GM21786 (cell line): Measurements from ENCODE around the gene ASAP3.

Experiments used
- ATAC-seq: cut with Tn5 transposase; IDR thresholded peaks from one replicate; pipeline ENCODE4 v1.9.1; 2021; ENCODE audit not compliant: unreplicated experiment

Gene ASAP3

DNA sequence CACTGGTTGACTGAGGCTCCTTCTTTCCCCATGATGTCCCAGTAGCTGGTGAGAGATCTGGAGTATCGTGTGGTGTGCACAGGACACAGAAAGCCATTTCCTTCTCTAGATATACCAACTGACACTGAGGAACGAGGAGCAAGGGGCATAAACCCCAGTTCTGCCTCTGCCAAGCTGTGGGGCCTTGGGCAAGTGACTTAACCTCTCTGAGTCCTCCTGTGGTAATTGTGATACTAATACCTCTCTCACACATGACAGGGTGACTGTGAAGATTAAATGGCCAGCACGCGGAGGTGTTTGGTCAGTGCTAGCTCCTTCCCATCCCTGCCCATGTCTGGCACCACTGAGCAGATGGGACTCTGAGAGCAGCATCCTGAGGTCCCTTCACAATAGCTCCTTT, 33.1 kb downstream of the ASAP3 start:
- ATAC-seq, result no peak

- ATAC-seq, result no peak
These were observed 34.0 kb downstream of the ASAP3 start for GRCh38 chr1:23449958-23450357.

DNA sequence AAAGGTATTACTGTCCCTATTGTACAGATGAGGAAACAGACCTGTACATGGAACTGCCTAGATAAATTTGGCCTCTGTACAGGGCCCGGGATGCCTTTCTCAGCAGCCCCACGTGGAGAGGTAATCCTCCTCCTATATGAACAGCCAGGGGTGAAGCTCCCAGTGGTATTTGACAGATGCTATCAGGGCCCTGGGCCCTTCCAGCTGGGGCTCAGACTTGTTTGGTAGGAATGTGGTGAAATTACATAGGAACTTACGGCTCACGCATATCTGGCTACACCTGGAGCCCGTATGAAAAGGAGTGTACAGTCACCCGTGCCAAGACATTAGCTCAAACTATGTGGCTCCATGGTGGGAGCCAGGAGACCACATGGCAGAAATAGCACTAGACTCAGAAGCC, 34.7 kb downstream of the ASAP3 start:
- no peak for ATAC-seq

DNA sequence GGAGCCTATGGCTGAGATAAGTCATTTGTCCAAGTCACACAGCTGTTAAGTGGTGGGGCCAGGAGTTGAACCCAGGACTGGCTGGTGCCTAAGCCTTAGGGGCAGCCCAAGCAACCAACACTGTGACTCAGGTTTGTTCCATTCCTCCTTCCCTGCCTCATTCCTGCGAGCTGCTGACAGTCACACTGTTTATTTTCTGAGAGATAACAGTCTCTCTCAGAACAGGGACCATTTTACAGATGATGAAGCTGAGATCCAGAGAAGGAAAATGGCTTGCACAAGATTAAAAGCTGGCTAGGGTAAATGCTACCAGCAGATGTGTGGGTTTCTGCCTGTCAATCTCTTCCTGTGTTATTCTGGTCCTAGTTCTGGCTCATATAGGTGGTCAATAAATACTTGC, 35.1 kb downstream of the ASAP3 start:
- no peak for ATAC-seq

- ATAC-seq, result no peak
These were observed 37.2 kb downstream of the ASAP3 start for GRCh38 chr1:23446661-23447310.

DNA sequence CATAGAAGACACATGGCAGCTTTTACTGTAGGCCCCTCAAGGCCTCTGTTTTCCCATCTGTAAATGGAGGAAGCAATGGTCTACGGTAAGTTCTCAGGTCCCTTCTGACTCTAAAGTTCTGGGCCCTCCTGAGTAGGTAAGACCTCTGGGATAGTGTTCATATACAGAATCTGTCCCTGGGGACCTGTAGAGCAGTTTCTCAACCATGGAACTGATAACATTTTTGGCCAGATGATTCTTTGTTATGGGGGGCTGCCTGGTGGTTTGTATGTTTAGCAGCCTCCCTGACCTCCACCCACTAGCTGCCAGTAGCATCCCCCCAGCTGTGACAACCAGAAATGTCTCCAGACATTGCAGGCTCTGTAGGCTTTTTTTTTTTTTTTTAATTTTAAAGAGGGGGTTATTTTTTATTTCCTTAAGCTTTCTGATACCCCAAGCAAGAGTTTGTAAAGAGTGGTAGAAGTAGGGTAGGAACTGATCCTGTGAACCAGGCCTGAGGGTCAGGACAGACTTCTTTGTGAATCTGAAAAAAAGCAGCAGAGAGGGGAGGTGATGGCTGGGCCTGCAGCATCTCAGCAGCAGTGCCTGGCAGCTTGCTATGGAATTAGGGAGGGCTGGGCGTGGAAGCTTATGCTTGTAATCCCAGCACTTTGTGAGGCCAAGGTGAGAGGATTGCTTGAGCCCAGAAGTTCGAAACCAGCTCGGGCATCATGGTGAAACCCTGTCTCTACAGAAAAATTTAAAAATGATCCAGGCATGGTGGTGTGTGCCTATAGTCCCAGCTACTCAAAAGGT, 39.2 kb downstream of the ASAP3 start:
- ATAC-seq, result no peak

DNA sequence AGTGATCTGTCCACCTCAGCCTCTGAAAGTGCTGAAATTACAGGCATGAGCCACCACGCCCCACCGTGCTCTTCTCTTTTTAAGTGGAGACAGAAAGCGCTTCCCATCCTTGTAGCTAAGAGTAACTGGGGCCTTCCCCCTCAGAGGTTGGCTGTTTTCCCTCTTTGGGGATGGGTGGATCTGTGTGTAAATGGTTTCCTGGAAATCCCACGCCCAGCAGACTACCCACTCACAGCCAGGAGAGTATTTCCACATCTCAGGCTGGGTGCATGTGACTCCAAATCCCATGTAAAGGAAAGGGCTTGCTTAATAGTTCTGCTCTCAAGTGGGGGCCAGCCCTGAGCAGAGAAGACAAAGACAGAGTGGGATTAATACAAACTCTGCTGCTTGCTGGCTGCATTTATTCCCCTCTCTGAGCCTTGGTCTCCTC, 39.9 kb downstream of the ASAP3 start:
- ATAC-seq, result no peak

DNA sequence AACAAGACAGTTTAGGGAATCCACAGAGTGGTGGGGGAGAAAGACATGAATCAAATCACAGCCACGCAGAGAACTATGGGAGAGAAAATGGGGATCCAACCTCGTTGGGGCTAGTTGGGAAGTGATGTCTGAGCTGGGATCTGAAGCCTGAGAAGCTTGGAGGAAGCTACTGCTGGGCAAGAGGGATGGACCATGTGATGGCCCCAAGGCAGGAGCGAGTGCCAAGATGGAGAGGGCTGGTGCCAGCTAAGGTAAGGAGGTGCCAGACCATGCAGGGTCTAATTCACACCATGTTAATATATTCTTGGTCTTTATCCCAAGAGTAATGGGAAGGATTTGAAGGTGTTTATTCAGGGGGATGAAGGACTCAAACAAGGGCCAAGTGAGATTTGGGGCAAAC, 41.2 kb downstream of the ASAP3 start:
- no peak for ATAC-seq

- no peak for ATAC-seq
These were observed 42.4 kb downstream of the ASAP3 start for GRCh38 chr1:23441446-23442148.

GRCh38 chr1:23438545-23438944, 45.4 kb downstream of the ASAP3 start:
- ATAC-seq, result no peak

GRCh38 chr1:23437355-23437664, 46.7 kb downstream of the ASAP3 start:
- no peak for ATAC-seq

GRCh38 chr1:23436520-23437354, 47.2 kb downstream of the ASAP3 start:
- no peak for ATAC-seq

DNA sequence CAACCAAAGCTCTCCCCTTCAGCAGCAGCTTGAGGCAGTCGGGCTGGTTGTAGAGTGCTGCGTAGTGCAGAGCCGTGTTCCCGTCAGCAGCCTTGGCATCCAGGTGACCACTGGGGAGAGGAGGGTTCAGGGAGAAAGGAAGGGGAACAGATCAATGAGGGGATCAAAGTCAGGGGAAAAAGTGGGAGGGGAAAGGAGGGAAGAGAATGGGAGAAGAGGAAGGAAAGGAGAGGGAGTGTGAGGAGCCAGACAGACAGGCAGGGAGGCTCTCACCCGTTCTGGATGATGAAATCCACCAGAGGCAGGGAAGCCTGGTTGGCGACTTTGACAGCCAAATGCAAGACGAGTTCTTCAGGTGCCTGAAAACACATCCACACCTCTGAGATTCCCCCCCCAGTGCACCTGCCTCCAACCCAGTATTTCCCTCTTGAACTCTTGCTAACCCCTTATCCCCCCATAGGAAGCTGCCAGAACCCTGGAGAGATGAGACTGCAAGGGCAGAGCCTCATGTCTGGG, 49.7 kb downstream of the ASAP3 start:
- no peak for ATAC-seq

- no peak for ATAC-seq
These were observed 50.9 kb downstream of the ASAP3 start for GRCh38 chr1:23433122-23433521.

- no peak for ATAC-seq
These were observed 52.5 kb downstream of the ASAP3 start for GRCh38 chr1:23431431-23431830.

DNA sequence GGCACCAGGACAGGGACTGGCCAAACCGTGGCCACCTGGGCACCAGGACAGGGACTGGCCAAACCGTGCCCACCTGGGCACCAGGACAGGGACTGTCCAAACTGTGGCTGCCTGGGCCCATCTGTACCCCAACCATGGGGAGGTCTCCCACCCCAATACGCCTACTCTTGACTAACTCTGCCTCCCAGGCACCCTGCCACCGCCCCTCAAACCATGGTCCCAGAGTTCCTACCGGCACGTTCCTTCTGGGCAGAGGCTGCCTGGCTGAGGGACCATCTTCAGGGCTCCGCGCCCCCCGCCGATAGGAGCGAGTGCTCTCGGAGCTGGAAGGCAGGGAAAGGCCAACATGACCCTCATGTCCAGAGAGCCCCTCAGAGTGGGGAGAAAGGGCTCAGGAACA, 53.2 kb downstream of the ASAP3 start:
- ATAC-seq, result no peak

DNA sequence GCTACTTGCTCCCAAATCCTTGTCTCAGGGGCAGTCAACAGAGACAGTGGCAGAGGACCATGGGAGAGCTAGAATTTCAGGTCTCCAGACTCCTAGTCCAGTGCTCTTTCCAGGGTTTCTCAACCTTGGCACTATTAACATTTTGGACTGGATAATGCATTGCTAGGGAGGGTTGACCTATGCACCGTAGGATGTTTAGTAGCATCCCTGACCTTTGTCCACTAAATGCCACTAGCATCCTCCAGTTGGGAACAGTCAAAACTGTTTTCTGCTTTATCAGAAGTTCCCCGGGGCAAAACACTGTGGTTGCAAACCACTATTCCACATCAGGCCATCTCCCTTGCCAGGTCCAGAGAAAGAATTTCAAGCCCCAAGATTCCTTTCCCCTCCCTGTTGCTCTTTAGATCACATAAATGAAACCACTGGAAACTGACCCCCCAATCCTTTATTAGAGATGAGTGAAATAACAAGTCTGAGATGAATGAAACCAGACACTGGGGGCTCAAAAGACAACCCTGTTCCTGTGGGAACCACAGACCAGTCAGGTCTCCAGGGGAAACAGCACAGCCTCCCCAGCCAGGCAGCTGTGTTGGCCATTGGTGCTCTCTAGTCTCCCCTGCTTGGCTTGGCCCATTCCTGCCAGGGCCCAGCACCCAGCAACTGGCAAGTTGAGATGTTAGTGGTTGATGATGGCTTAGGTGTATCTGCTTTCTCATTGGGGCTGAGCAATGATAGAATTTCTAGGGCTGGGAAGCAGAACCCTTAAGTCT, 55.7 kb downstream of the ASAP3 start:
- ATAC-seq, result no peak

DNA sequence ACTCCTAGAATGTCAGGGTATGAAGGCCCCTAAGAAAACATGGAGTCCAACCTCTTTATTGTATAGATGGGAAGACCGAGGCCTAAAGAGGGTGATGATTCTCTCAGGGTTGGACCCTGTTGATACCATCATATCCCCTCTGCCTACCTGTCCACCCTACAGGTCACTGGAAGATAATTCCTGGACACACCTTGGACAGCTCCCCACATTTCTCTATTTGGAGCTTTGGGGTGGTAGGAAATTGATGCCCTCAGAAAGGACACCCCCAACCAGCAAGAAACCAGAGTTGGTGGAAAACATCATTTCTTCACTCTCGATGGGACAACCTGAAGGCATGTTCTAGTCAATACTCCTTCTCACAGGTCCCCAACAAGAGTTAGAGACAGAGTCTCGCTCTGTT, 56.4 kb downstream of the ASAP3 start:
- no peak for ATAC-seq

DNA sequence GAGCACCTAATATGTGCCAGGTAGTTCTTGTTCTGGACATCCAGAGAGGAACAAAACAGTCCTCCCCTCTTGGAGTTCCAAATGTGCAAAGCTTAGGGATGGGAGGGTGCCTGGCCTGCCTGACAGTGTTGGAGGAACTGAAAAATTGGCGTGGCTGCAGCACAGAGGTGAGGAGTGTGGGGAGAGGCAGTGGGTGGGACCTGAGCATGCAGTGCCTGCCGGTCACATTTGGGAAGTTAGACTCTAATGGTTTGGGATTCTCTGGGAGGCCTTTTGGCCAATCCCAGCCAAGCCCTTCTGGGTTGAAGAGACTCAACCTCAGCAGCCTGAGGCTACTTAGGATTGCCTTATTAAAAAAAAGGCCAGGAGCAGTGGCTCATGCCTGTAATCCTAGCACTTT, 57.2 kb downstream of the ASAP3 start:
- no peak for ATAC-seq

- no peak for ATAC-seq
These were observed 58.8 kb downstream of the ASAP3 start for GRCh38 chr1:23425193-23425494.
